ENCODE measurements around the gene HSD17B12.
A peak's percentile ranks its signal among the peaks of the same experiment; 100 is the strongest.

HSD17B12 gene

GRCh38 chr11:43856993-43857392 is 176.5 kb downstream of the HSD17B12 start:
- Histone ChIP-seq H3K4me3 (ENCODE audit: low read depth, low read length) (no peak overlapping the region), H3K4me1 (ENCODE audit: control insufficient read depth, insufficient read depth, low read length) (no peaks in the 10 kb centered on the region), H3K27me3 (ENCODE audit: control insufficient read depth, insufficient read depth, low read length) (no peaks in the 10 kb centered on the region), H3K36me3 (ENCODE audit: control insufficient read depth, insufficient read depth, low read length) (peaks cover 23% of the 10 kb centered on the region), H3K9ac (ENCODE audit: low read depth, low read length) (no peak overlapping the region), H3K9me3 (ENCODE audit: control insufficient read depth, insufficient read depth, low read length) (no peaks in the 10 kb centered on the region), H3K27ac (ENCODE audit: low read depth, low read length) (no peak overlapping the region)

GRCh38 chr11:43861141-43861540 is 180.6 kb downstream of the HSD17B12 start:
- Histone ChIP-seq H3K4me1 (ENCODE audit: control insufficient read depth, insufficient read depth, low read length) (no peaks in the 10 kb centered on the region), H3K9me3 (ENCODE audit: control insufficient read depth, insufficient read depth, low read length) (no peaks in the 10 kb centered on the region), H3K36me3 (ENCODE audit: control insufficient read depth, insufficient read depth, low read length) (peaks cover 5% of the 10 kb centered on the region), H3K9ac (ENCODE audit: low read depth, low read length) (no peak overlapping the region), H3K27ac (ENCODE audit: low read depth, low read length) (no peak overlapping the region), H3K4me3 (ENCODE audit: low read depth, low read length) (no peak overlapping the region), H3K27me3 (ENCODE audit: control insufficient read depth, insufficient read depth, low read length) (no peaks in the 10 kb centered on the region)

GRCh38 chr11:43866520-43866919 is 186.0 kb downstream of the HSD17B12 start:
- H3K27me3 ChIP-seq (ENCODE audit: control insufficient read depth, insufficient read depth, low read length), result peaks cover 16% of the 10 kb centered on the region
- no peak overlapping the region for H3K4me3 ChIP-seq (ENCODE audit: low read depth, low read length)
- H3K36me3 ChIP-seq (ENCODE audit: control insufficient read depth, insufficient read depth, low read length), result no peaks in the 10 kb centered on the region
- H3K27ac ChIP-seq (ENCODE audit: low read depth, low read length), result no peak overlapping the region
- H3K9ac ChIP-seq (ENCODE audit: low read depth, low read length), result no peak overlapping the region
- H3K9me3 ChIP-seq (ENCODE audit: control insufficient read depth, insufficient read depth, low read length), result no peaks in the 10 kb centered on the region
- no peaks in the 10 kb centered on the region for H3K4me1 ChIP-seq (ENCODE audit: control insufficient read depth, insufficient read depth, low read length)

GRCh38 chr11:43866969-43867368 is 186.4 kb downstream of the HSD17B12 start:
- Histone ChIP-seq H3K9ac (ENCODE audit: low read depth, low read length) (no peak overlapping the region), H3K4me3 (ENCODE audit: low read depth, low read length) (no peak overlapping the region), H3K36me3 (ENCODE audit: control insufficient read depth, insufficient read depth, low read length) (no peaks in the 10 kb centered on the region), H3K9me3 (ENCODE audit: control insufficient read depth, insufficient read depth, low read length) (no peaks in the 10 kb centered on the region), H3K27me3 (ENCODE audit: control insufficient read depth, insufficient read depth, low read length) (peaks cover 16% of the 10 kb centered on the region), H3K4me1 (ENCODE audit: control insufficient read depth, insufficient read depth, low read length) (no peaks in the 10 kb centered on the region), H3K27ac (ENCODE audit: low read depth, low read length) (no peak overlapping the region)

DNA sequence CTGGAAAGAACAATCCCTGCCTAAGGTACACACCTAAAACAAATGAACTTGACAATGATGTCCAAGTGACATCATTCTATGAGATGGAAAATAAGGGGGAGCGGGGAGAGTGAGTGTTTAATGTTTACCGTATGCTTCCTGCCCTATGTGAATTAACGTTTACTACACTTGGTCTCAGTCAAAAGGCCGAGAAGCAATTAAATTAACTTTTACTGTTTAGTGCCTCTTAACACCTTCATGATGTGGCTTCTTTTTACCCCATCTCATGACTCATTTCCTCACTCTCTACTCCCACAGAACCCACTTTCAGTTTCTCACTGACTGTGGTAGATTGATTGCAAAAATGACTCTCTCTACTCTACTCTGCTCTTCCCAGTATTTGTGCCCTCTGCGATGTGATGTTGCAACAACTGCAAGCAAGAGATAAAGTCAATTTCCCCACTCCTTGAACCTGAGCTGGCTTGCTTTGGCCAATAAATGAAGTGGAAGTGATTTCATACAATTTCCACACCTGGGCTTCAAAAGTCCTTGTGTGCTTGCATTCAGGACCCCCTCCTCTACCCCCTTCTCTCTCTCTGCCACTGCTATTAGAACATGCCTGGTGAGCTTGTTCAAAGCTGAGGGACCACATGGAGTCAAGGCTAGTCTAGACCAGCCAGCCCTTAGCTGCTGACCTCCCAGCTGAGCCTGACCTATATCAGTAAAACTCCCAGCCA is 188.5 kb downstream of the HSD17B12 start:
- Histone ChIP-seq H3K9me3 (ENCODE audit: control insufficient read depth, insufficient read depth, low read length) (no peaks in the 10 kb centered on the region), H3K27ac (ENCODE audit: low read depth, low read length) (no peak overlapping the region), H3K27me3 (ENCODE audit: control insufficient read depth, insufficient read depth, low read length) (peaks cover 35% of the 10 kb centered on the region)

DNA sequence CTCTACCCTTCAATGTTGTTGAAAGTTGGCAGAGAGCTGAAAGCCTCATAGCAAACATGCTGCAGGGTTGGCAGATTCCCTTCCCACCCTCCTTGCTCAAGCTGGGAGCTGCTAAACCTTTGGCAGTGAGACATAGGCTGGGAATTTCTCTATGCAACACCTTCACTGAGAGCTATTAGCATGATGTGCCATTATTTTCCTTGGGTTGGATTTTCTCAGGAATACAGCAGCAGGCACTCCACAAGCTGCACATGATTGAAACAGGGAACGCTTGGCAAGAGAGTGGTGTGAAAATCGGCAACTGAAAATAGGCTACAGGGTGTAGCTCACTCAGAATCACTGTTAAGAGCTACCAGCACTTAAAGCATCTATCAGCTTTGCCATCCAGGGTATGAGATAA is 190.5 kb downstream of the HSD17B12 start:
- Histone ChIP-seq H3K9me3 (ENCODE audit: control insufficient read depth, insufficient read depth, low read length) (no peaks in the 10 kb centered on the region), H3K4me1 (ENCODE audit: control insufficient read depth, insufficient read depth, low read length) (no peaks in the 10 kb centered on the region), H3K27me3 (ENCODE audit: control insufficient read depth, insufficient read depth, low read length) (peaks cover 39% of the 10 kb centered on the region), H3K27ac (ENCODE audit: low read depth, low read length) (no peak overlapping the region), H3K4me3 (ENCODE audit: low read depth, low read length) (no peak overlapping the region), H3K9ac (ENCODE audit: low read depth, low read length) (no peak overlapping the region), H3K36me3 (ENCODE audit: control insufficient read depth, insufficient read depth, low read length) (no peaks in the 10 kb centered on the region)

More for the DNA sequence above, 188.5 kb downstream of the HSD17B12 start:
- H3K4me3 ChIP-seq (ENCODE audit: low read depth, low read length), result no peak overlapping the region
- H3K4me1 ChIP-seq (ENCODE audit: control insufficient read depth, insufficient read depth, low read length), result no peaks in the 10 kb centered on the region
- no peaks in the 10 kb centered on the region for H3K36me3 ChIP-seq (ENCODE audit: control insufficient read depth, insufficient read depth, low read length)
- no peak overlapping the region for H3K9ac ChIP-seq (ENCODE audit: low read depth, low read length)

DNA sequence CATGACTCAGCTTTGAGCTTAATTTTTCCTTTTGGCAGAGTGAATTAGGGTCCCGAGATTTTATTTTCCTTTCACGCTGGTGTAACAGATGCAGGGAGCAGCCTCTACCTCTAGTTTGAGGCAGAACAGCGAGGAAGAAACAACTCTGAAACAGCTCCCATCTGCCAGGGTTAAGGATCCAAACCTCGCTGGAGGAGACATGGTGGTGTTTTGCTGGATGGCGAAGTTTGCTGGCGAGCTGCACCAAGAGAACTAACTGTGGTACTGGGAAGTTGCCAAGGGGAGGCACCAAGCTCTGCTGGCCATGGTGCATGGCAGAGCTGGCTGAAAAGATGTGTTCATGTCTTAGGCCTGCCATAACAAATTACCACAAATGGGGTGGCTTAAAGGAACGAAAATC is 192.5 kb downstream of the HSD17B12 start:
- Histone ChIP-seq H3K4me3 (ENCODE audit: low read depth, low read length) (no peak overlapping the region), H3K27ac (ENCODE audit: low read depth, low read length) (no peak overlapping the region), H3K9me3 (ENCODE audit: control insufficient read depth, insufficient read depth, low read length) (no peaks in the 10 kb centered on the region), H3K27me3 (ENCODE audit: control insufficient read depth, insufficient read depth, low read length) (peaks cover 50% of the 10 kb centered on the region), H3K4me1 (ENCODE audit: control insufficient read depth, insufficient read depth, low read length) (no peaks in the 10 kb centered on the region), H3K36me3 (ENCODE audit: control insufficient read depth, insufficient read depth, low read length) (no peaks in the 10 kb centered on the region), H3K9ac (ENCODE audit: low read depth, low read length) (no peak overlapping the region)

- H3K36me3 ChIP-seq (ENCODE audit: control insufficient read depth, insufficient read depth, low read length), result no peaks in the 10 kb centered on the region
- H3K9me3 ChIP-seq (ENCODE audit: control insufficient read depth, insufficient read depth, low read length), result no peaks in the 10 kb centered on the region
- H3K4me1 ChIP-seq (ENCODE audit: control insufficient read depth, insufficient read depth, low read length), result no peaks in the 10 kb centered on the region
- H3K27me3 ChIP-seq (ENCODE audit: control insufficient read depth, insufficient read depth, low read length), result peaks cover 58% of the 10 kb centered on the region
- no peak overlapping the region for H3K9ac ChIP-seq (ENCODE audit: low read depth, low read length)
- no peak overlapping the region for H3K4me3 ChIP-seq (ENCODE audit: low read depth, low read length)
- H3K27ac ChIP-seq (ENCODE audit: low read depth, low read length), result no peak overlapping the region
These were observed 193.5 kb downstream of the HSD17B12 start for GRCh38 chr11:43874078-43874477.

DNA sequence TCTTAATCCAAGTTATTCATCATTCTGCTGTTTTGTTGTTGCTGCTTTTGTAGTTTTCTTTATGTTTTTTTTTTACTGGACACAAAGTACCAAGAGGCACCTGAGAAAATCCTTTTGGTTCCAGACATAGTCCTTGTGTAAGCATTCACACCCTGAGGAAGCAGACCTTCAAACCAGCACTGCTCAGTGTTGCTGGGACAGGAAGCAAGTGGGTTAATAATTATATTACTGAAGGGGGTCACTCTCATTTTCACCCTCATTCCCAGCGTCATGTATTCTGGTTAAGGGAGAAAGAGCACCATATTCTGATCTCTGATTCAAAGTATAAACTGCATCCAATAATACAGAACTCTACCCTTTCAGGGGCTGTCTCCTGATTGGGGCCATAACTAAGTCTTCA is 194.2 kb downstream of the HSD17B12 start:
- H3K4me3 ChIP-seq (ENCODE audit: low read depth, low read length), result no peak overlapping the region
- H3K27ac ChIP-seq (ENCODE audit: low read depth, low read length), result no peak overlapping the region
- H3K27me3 ChIP-seq (ENCODE audit: control insufficient read depth, insufficient read depth, low read length), result peaks cover 62% of the 10 kb centered on the region
- no peaks in the 10 kb centered on the region for H3K9me3 ChIP-seq (ENCODE audit: control insufficient read depth, insufficient read depth, low read length)
- no peaks in the 10 kb centered on the region for H3K36me3 ChIP-seq (ENCODE audit: control insufficient read depth, insufficient read depth, low read length)
- H3K9ac ChIP-seq (ENCODE audit: low read depth, low read length), result no peak overlapping the region
- no peaks in the 10 kb centered on the region for H3K4me1 ChIP-seq (ENCODE audit: control insufficient read depth, insufficient read depth, low read length)

DNA sequence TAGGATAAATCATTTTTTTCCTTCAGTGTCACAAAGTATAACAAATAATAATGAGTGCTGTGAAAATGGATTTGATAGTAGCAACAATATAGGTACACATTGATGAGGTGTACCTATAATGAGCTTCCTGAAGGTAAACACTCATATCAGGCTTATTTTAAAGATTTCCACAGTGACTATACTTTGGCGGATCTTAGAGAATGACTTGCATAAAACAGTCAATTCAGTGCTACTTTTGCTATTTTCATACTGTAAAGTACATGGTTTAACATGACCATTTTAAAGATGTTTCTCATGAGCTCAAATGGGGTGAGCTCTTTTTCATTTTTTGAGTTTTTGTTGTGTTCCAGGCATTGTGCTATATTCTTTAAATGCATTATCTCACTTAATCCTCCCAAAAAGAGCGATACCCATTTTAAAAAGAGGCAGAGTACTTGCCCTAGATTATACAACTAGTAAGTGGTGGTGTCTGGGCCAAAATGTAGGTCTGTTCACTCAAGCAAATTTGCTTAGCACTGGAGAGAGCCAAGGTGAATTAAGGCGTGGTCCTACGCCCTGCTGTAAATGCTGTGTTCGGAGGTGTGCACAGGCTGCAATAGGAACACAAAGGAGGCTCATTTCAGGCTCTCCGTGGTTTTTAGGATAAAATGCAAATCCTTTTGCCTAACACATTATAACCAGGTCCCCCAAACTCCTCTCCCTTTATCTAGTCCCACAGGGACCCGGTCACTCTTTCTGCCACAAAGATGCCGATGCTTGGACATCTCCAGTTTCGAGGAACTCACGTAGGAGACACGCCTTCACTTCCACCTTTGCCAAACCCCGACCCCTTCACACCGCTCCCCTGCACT is 199.5 kb downstream of the HSD17B12 start:
- no peaks in the 10 kb centered on the region for H3K9me3 ChIP-seq (ENCODE audit: control insufficient read depth, insufficient read depth, low read length)
- peaks cover 31% of the 10 kb centered on the region for H3K27me3 ChIP-seq (ENCODE audit: control insufficient read depth, insufficient read depth, low read length)
- no peak overlapping the region for H3K27ac ChIP-seq (ENCODE audit: low read depth, low read length)
- H3K4me1 ChIP-seq (ENCODE audit: control insufficient read depth, insufficient read depth, low read length), result 0 out of 2 replicates have a peak, but pooled peaks cover 5% of the 10 kb centered on the region
- no peak overlapping the region for H3K9ac ChIP-seq (ENCODE audit: low read depth, low read length)
- peak overlapping the region; percentile 80 for H3K4me3 ChIP-seq (ENCODE audit: low read depth, low read length)
- peaks cover 23% of the 10 kb centered on the region for H3K36me3 ChIP-seq (ENCODE audit: control insufficient read depth, insufficient read depth, low read length)

GRCh38 chr11:43880640-43881159 is 200.2 kb downstream of the HSD17B12 start, which contains the start of gene ALKBH3:
ALKBH3 (plus strand) TSS chr11:43880831; CDS start chr11:43882653, 1,822 bp downstream.
- Histone ChIP-seq H3K9me3 (ENCODE audit: control insufficient read depth, insufficient read depth, low read length) (no peaks in the 10 kb centered on the region), H3K27ac (ENCODE audit: low read depth, low read length) (no peak within 1 kb of the TSS)

More at GRCh38 chr11:43880640-43881159, 200.2 kb downstream of the HSD17B12 start, which contains the start of gene ALKBH3:
- Histone ChIP-seq H3K27me3 (ENCODE audit: control insufficient read depth, insufficient read depth, low read length) (peaks cover 31% of the 10 kb centered on the region), H3K9ac (ENCODE audit: low read depth, low read length) (peak within 1 kb of the TSS; percentile 53; the same call in 1 of the 2 replicates), H3K36me3 (ENCODE audit: control insufficient read depth, insufficient read depth, low read length) (peaks cover 23% of the 10 kb centered on the region), H3K4me3 (ENCODE audit: low read depth, low read length) (peak within 1 kb of the TSS; percentile 80), H3K4me1 (ENCODE audit: control insufficient read depth, insufficient read depth, low read length) (0 out of 2 replicates have a peak, but pooled peaks cover 5% of the 10 kb centered on the region)

All from HUES48 (cell line).